ENCODE measurements around the gene KCTD10. TPM values are rescaled to one million over a fixed set of nuclear protein-coding genes. Genes with fewer than 3 reads are reported as not detected.

The KCTD10 gene
- total RNA-seq, 4 donors from 2014 or later, result 67.2 to 126 (median 79.5) TPM

DNA sequence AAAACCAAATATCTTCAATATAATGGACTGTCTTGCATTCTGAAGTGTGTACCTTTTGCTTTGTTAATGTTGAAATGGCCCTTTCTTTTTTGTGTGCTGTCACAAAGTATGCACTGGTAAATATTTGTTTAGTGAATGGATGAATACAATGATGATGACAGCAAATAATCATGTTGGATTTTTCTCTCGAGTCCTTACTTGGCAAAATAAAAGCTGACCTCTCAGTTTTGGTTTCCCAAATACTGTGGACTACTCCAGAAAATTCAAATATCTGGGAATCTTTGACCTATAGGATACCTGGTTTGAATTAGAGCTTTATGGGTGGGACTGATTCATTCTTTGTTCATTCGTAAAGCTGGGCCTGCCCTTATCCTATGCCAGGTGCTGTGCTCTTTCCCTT, 5.8 kb upstream of the KCTD10 start:
- Histone ChIP-seq H3K27ac (no peak overlapping the region), H3K36me3 (peaks cover 0 to 49% (median 20%) of the 10 kb centered on the region in 4 donors), H3K4me3 (no peak overlapping the region), H3K9me3 (no peaks in the 10 kb centered on the region), H3K4me1 (peaks cover 9 to 17% (median 12%) of the 10 kb centered on the region in 4 donors), H3K27me3 (no peaks in the 10 kb centered on the region)
- no peak for DNase-seq
- in situ Hi-C loops (cut with MboI; ENCODE audit: low pct_ligation_motif_present in 1 of 4, low pct_unique_long_range_greater_than_20kb in 1 of 4, low sequenced_read_pairs in 3 of 4) (no loop called here), intact Hi-C loops (cut with DNase I; ENCODE audit: low total_unique reads) (no loop called here)
- TF ChIP-seq POLR2AphosphoS5 (IDR thresholded peaks at IDR 0.05) (no peak), EP300 (IDR thresholded peaks at IDR 0.05; ENCODE audit: low read depth) (no peak), POLR2A (IDR thresholded peaks at IDR 0.05) (no peak)
- TF ChIP-seq, protein P1, sequence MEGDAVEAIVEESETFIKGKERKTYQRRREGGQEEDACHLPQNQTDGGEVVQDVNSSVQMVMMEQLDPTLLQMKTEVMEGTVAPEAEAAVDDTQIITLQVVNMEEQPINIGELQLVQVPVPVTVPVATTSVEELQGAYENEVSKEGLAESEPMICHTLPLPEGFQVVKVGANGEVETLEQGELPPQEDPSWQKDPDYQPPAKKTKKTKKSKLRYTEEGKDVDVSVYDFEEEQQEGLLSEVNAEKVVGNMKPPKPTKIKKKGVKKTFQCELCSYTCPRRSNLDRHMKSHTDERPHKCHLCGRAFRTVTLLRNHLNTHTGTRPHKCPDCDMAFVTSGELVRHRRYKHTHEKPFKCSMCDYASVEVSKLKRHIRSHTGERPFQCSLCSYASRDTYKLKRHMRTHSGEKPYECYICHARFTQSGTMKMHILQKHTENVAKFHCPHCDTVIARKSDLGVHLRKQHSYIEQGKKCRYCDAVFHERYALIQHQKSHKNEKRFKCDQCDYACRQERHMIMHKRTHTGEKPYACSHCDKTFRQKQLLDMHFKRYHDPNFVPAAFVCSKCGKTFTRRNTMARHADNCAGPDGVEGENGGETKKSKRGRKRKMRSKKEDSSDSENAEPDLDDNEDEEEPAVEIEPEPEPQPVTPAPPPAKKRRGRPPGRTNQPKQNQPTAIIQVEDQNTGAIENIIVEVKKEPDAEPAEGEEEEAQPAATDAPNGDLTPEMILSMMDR (IDR thresholded peaks at IDR 0.05), result no peak
- WGBS, 2 donors (ENCODE audit: low coverage in 1 of 2), result 29 to 74% methylated on average over 1 to 2 of the region's 2 CpGs

- peaks cover 10 to 17% (median 13%) of the 10 kb centered on the region in 4 donors for H3K4me1 ChIP-seq
- in situ Hi-C loops (cut with MboI; ENCODE audit: low pct_ligation_motif_present in 1 of 4, low pct_unique_long_range_greater_than_20kb in 1 of 4, low sequenced_read_pairs in 3 of 4), result no loop called here
- TF ChIP-seq, protein P1 (IDR thresholded peaks at IDR 0.05), result no peak
- TF ChIP-seq EP300 (IDR thresholded peaks at IDR 0.05; ENCODE audit: low read depth) (no peak), POLR2AphosphoS5 (IDR thresholded peaks at IDR 0.05) (no peak), POLR2A (IDR thresholded peaks at IDR 0.05) (no peak)
- H3K27me3 ChIP-seq, result no peaks in the 10 kb centered on the region
- intact Hi-C loops (cut with DNase I; ENCODE audit: low total_unique reads), result no loop called here
- peaks cover 0 to 46% (median 18%) of the 10 kb centered on the region in 4 donors for H3K36me3 ChIP-seq
- no peaks in the 10 kb centered on the region for H3K9me3 ChIP-seq
- 88 to 96% methylated on average over 2 of the region's 2 CpGs for WGBS, 2 donors (ENCODE audit: low coverage in 1 of 2)
- no peak overlapping the region for H3K27ac ChIP-seq
- no peak for DNase-seq
- no peak overlapping the region for H3K4me3 ChIP-seq
These were observed 5.4 kb upstream of the KCTD10 start for GRCh38 chr12:109482491-109482890.

DNA sequence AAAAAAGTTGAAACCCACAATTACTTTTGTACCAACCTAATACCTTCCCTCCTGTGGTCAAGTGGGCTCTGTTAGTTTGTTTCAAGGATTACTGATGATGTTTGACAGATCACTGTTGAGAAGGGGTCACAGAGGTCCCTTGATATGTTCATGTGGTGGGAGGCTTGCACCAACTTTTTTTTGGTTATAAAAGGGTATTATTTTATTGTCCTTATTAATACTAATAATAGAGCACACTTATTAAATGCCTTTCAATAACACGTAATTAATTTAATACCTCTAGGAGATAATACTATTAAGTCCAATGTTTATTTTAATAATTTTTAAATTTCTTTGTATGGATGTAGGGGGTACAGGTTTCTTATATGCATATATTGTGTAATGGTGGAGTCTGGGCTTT, 4.8 kb upstream of the KCTD10 start:
- Histone ChIP-seq H3K9me3 (no peaks in the 10 kb centered on the region), H3K27me3 (no peaks in the 10 kb centered on the region), H3K27ac (no peak overlapping the region), H3K4me3 (no peak overlapping the region), H3K36me3 (peaks cover 0 to 40% (median 15%) of the 10 kb centered on the region in 4 donors), H3K4me1 (peaks cover 10 to 17% (median 13%) of the 10 kb centered on the region in 4 donors)
- DNase-seq, result no peak
- WGBS, 2 donors (ENCODE audit: low coverage in 1 of 2), result 85 to 98% methylated on average over 1 of the region's 1 CpG
- intact Hi-C loops (cut with DNase I; ENCODE audit: low total_unique reads) (no loop called here), in situ Hi-C loops (cut with MboI; ENCODE audit: low pct_ligation_motif_present in 1 of 4, low pct_unique_long_range_greater_than_20kb in 1 of 4, low sequenced_read_pairs in 3 of 4) (no loop called here)
- TF ChIP-seq EP300 (IDR thresholded peaks at IDR 0.05; ENCODE audit: low read depth), result no peak
- no peak for TF ChIP-seq POLR2AphosphoS5 (IDR thresholded peaks at IDR 0.05)

GRCh38 chr12:109480356-109480755, 3.3 kb upstream of the KCTD10 start:
- intact Hi-C loops (cut with DNase I; ENCODE audit: low total_unique reads), result no loop called here

More at GRCh38 chr12:109480356-109480755, 3.3 kb upstream of the KCTD10 start:
- 86 to 96% methylated on average over 2 to 4 of the region's 4 CpGs for WGBS, 2 donors (ENCODE audit: low coverage in 1 of 2)
- Histone ChIP-seq H3K27ac (no peak overlapping the region), H3K4me1 (peaks cover 10 to 29% (median 23%) of the 10 kb centered on the region in 4 donors), H3K27me3 (no peaks in the 10 kb centered on the region), H3K4me3 (no peak overlapping the region), H3K9me3 (no peaks in the 10 kb centered on the region), H3K36me3 (peaks cover 0 to 25% (median 8%) of the 10 kb centered on the region in 4 donors)
- TF ChIP-seq, protein P1 (IDR thresholded peaks at IDR 0.05), result no peak
- no peak for TF ChIP-seq POLR2A (IDR thresholded peaks at IDR 0.05)
- no peak for TF ChIP-seq EP300 (IDR thresholded peaks at IDR 0.05; ENCODE audit: low read depth)
- no peak for TF ChIP-seq POLR2AphosphoS5 (IDR thresholded peaks at IDR 0.05)
- no peak for DNase-seq
- in situ Hi-C loops (cut with MboI; ENCODE audit: low pct_ligation_motif_present in 1 of 4, low pct_unique_long_range_greater_than_20kb in 1 of 4, low sequenced_read_pairs in 3 of 4), result no loop called here

Measured in transverse colon (tissue), 4 donors.